Activated CD4-positive, alpha-beta T cell treated with anti-CD3 and anti-CD28 coated beads, Interleukin-2, amount 50 U/mL, for 1 hour (primary cell): ENCODE results near the gene PRIM2.
"Not testable (repeated sequence)": the region's sequence is repeated elsewhere in the genome, so short reads cannot be mapped to it uniquely, and the experiment has no call there.

ENCODE experiments used
- DNase-seq: peaks from one replicate; pipeline ENCODE4 v3.0.0-alpha.2; 2020

The PRIM2 gene

DNA sequence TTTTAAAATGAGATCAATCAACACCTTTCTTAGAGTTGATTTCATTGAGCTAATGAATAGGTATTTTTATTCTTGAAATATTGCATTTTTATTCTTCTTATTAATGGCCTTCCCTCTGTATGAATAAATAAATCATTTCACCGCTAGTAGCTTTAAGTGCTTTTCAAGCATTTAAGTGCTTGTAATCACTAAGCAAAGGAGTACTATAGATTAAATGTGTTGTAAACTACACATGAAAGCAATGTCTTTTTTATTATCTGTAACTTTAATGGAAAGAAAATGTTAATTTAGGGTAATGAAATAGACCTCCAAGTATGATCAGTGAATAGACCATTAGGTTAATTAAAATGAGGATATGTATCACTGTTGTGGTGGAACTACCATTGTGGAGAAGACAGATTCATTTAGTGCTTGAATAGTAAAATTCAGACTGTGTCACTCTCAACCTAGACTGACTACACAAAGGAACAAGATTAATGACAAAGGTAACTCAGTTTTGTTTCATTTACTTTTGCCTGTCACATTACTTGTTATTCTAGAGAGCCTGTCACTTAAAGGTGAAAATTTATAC, 132.2 kb downstream of the PRIM2 start:
- DNase-seq = not testable (repeated sequence)

- not testable (repeated sequence) for DNase-seq
These were observed 142.4 kb downstream of the PRIM2 start for GRCh38 chr6:57459781-57460180.

DNA sequence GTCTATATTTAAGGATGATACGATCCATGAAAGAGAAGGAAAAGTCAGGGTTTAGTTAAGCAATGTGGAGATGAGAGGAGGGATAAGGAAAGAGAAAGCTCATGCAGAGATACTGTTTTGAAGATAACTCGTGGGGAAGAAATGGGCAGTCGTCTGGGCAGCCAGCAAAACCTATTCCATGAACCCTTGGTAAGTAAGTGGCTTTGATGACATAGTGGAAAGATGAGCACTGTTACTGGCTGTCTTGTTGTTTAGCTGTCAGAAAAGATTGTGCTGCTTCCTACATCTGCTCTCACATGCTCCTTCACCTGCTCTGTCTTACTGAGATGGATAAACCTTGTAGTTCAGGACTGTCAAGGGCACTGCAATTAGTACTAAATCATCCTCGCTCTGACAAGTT, 143.6 kb downstream of the PRIM2 start:
- DNase-seq = not testable (repeated sequence)

DNA sequence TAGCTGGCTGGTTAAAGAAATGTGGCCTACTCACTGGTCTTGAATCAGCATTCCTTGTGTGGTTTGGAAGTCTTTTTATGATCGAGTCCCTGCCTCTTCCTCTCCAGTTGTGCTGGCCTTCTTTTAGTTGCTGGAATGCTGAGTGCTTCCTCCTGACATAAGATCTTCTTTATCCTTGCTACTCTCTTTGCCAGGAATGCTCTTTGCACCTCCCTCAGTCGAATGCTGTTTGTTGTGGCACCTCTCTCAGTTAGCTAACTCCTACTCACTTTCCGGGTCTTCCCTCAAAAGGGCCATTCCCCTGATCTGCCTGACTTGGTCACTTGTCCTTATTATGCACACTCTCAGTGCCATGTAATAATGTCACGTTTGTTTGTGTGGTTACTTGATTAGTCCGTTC, 146.4 kb downstream of the PRIM2 start:
- DNase-seq = not testable (repeated sequence)

GRCh38 chr6:57465968-57466367, 148.5 kb downstream of the PRIM2 start:
- not testable (repeated sequence) for DNase-seq

DNA sequence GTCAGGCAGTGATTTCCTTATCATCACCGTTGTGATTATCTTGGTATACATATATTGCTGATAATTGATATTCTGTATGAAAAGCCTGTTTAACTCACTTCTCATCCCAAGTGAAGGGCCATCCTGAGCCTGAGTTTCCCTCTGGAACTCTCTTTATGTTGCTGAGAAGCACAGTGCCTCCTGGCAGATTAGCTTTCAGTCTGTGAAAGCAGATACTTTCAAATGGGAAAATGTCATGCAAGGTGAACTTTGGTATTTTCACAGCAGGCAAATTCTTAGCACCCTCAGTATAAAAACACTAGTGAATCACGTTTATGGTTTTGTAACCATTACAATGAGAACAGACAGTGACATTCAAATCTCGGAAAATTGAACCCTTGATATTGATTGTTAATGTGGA, 151.6 kb downstream of the PRIM2 start:
- no peak for DNase-seq

DNA sequence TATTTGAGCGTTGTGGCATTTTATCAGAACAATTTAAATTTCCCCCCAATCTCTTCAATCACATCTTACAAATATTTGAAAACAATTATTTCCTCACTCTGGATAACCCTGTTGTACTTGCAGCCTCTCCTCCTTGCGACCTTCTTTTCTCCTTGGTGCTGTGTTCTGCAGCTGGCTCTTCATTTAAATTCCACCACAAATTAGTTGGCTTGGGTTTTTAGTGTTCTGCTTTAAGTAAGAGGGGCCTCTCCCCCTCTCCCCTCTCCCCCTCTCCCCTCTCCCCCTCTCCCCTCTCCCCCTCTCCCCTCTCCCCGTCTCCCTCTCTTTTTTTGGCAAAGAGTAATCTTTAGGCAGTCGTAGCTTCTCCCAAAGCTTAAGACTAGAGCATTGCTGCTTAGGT, 152.7 kb downstream of the PRIM2 start:
- DNase-seq = not testable (repeated sequence)

DNA sequence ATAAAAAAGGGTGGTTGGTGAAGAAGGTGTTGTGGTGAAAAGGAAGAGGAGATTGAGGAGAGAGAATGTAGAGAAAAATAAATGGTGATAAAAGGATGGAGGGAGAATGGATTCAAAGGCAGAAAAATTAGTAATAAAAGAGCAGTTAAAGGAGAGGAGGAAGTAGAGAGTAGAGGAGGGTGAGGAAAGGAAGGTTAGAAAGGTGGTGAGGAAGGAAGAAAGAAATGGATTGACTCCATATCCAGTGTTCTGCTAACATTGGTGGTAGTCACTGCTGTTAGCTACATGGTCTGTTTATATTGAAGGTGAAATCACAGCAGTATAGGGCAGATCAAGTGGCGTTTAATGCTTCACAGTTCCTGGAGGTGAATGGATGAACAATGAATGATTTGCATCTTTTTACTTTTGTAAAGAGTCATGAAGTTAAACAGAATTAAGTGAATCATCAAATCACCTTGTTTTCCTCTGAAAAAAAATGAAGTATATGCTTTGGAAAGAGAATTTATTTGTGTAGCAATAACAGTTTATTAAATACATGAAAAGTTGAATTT, 154.0 kb downstream of the PRIM2 start:
- not testable (repeated sequence) for DNase-seq

DNA sequence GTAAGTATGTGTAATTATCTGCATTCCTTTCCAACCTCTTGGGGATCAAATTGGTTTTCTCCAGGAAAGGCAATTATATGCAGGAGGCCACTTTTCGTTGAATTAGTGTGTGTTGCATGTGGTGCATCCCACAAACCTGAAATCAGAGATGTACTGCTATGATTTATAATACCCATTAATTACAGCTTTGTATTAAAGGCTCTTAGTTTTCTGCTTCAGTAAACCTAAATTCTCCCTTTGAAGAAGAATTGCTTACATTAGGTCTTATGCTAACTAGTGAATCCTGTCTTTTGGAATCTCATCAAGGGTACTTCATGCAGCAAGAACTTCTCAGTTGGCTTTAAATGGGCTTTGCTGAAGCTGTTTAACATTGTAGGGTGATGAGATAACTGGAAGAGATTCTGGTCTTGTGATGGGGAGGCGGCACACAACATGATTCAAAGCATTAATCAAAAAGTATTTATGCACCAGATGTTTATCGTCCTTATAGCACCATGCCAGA, 155.5 kb downstream of the PRIM2 start:
- DNase-seq = not testable (repeated sequence)

DNA sequence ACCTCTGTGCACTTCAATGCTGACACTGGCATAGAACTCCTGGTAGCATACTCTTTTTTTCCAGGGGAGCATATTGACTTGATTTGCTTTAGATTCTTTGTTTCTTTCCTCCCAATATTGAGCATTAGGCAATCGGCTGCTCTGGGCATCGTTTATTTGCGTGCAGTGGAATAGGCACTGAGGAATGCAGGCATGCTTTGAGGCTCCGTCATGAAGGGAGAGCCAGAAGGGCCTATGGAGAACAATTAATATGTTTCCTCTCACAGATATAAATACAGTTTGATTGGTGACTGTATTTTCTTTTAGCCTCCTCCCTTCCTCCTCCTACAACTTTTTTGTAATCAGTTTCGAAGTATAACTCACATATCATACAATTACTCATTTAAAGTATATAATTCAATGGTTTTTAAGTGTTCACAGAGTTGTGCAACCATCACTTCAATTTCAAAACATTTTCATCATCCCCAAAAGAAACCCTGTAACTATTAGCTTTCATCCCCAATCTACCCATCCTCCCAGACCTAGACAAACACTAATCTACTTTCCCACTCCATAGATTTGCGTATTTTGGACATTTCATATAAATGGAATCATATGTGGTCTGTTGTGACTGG, 157.5 kb downstream of the PRIM2 start:
- DNase-seq = not testable (repeated sequence)

GRCh38 chr6:57475656-57476055, 158.2 kb downstream of the PRIM2 start:
- DNase-seq = not testable (repeated sequence)

- DNase-seq = not testable (repeated sequence)
These were observed 162.8 kb downstream of the PRIM2 start for GRCh38 chr6:57480194-57480593.

DNA sequence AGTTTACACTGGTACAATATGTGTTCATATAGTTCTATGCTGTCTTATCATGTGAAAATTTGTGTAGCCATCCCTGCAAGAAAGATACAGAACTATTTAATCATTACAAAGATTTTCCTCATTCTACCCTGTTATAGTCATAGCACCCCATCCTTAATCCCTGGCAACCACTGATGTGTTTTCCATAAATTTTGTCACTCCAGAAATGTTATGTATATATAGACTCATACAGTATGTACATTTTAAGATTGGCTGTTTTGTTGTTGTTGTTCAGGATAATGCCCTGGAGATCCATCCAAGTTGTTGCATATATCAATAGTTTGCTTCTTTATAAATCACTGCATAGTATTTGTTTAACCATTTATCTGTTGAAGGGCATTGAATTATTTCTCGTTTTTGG, 163.7 kb downstream of the PRIM2 start:
- DNase-seq = not testable (repeated sequence)

DNA sequence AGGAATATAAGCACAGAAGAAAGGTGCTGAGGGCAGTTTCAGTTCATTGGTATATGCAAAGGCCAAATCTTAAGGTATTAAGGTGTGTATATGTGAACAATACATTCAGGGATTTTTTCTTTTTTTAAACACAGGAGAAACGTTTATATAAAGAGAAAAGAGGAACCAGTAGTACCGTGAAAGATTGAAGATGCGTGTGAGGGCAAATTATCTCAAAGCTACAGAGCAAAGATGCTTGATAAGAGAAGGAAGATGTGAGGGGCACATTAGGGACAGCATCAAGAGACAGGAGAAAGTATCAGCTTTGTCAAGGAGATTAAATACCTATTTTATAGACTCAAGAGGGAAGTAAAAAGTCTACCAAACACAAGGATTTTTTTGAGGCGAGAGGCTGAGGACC, 165.0 kb downstream of the PRIM2 start:
- not testable (repeated sequence) for DNase-seq

- not testable (repeated sequence) for DNase-seq
These were observed 169.2 kb downstream of the PRIM2 start for GRCh38 chr6:57486494-57487081.

GRCh38 chr6:57488551-57488950, 171.1 kb downstream of the PRIM2 start:
- DNase-seq = not testable (repeated sequence)

DNA sequence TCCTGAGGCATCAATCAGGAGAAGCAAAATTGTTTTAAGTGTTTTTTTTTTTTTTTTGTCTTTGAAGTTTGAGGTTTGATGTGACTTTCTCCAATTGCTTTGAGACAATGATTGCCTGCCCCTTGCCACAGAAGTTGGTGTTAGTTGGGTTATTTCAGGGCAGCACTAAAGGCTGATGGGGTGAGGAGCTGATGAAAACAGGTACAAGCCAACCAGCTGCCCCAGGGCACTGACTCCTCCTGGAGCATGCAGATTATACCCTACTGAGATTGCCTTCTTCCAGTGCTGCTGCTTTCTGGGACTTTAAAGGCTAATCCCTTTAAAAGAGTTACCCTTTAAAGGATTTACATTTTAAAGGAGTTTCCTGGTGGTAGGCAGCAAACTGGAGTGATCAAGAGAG, 172.5 kb downstream of the PRIM2 start:
- not testable (repeated sequence) for DNase-seq

- not testable (repeated sequence) for DNase-seq
These were observed 174.4 kb downstream of the PRIM2 start for GRCh38 chr6:57491795-57492194.

DNA sequence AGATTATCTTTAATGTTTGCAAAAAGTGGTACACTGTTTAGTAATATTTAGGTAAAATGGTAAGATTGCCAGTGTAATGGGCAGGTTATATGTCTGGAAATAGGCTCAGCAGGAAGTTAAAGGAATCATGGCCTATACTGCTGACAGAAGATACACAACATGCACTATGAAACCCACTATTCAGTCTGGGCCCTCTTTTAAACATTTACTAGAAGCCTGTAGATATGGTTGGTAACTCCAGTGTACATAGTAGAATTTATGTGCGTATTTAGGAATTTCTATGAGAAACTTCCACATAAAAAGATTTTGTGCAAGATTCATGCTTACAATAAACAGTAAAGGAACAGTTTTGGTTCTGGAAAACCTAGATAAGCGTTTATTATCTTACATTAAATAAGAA, 178.8 kb downstream of the PRIM2 start:
- DNase-seq = not testable (repeated sequence)

DNA sequence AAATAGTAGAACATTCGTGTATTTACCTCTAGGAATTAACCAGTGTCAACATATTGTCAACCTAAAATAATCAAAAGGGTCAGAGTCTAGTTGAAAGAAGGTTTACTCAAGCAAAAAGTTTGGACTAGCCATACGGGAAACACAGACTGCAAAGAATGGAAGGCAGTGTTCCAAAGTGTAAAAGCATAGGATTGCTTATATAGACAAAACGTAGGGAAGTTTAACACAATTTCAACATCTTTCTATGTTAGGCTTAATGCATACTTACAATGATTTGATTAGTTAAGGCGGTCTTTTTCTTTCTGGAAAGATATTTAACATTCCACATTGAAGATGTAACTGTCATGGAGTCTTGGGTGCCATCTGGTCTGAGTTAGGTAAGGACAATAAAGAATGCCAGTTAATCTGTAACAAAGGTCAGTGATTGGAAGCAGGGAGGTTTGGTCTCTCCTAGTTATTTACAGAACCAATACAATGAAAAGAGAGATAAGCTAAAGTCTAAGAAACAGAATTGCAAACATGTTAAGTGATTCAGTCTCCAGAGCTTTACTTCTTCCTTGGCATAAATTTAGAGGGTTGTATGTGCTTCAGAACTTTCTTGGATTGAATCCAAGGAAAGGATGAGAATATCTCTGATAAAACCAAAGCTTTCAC, 183.1 kb downstream of the PRIM2 start:
- not testable (repeated sequence) for DNase-seq

DNA sequence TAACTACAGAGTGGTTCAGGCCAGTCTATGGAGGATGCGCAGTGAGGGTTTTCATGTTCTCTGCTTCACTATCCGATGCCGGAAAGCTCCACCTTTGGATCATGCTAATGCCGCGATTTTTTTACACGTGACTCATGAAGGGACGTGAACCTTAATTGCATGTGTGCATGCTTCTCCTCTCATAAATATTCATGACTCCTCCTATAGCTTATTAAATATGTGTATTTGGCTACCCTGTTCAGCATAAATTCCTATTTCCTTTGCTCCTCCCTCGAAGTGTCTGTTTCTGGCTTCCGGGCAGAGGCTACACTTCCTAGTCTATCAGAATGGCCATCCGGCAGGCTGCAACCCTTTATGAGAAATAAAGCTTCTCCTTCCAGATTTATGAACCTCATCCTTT, 185.0 kb downstream of the PRIM2 start:
- not testable (repeated sequence) for DNase-seq

DNA sequence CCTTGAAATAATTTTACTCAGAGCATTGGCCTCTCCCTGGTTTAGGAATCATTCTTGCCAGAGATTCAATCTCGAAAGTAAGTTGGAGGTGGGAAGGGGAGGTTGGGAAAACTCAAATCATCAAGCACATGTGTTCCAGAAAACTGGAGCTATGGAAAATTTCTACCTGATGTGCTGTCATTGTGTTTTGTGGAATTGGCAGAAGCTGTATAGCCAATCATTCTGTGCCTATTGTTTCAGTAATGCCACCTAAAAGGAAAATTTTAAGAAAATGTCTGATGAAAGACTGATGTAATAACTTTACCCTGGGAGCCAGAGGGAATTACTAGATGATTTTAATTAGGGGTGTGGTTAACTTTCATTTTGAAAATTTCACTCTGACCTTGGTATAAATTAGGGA, 187.8 kb downstream of the PRIM2 start:
- not testable (repeated sequence) for DNase-seq

GRCh38 chr6:57510390-57510789, 193.0 kb downstream of the PRIM2 start:
- not testable (repeated sequence) for DNase-seq
